ENCODE results near the gene SLC16A12.
"Not testable (repeated sequence)": the region's sequence is repeated elsewhere in the genome, so short reads cannot be mapped to it uniquely, and the experiment has no call there.

Gene SLC16A12

GRCh38 chr10:89403043-89403442, 132.4 kb downstream of the SLC16A12 start:
- H3K36me3 ChIP-seq (ENCODE audit: control insufficient read depth in 5 of 5, insufficient read depth in 5 of 5, low read length in 5 of 5): peaks cover 15 to 24% (median 20%) of the 10 kb centered on the region in 5 donors
- H3K9me3 ChIP-seq (ENCODE audit: control insufficient read depth in 5 of 5, low read length in 5 of 5): no peaks in the 10 kb centered on the region
- no peak overlapping the region for H3K27ac ChIP-seq (ENCODE audit: low read depth, low read length)
- peaks cover 0 to 5% (median 3%) of the 10 kb centered on the region in 5 donors for H3K4me1 ChIP-seq (ENCODE audit: control insufficient read depth in 5 of 5, insufficient read depth in 5 of 5, low read length in 5 of 5)
- H3K27me3 ChIP-seq (ENCODE audit: control insufficient read depth in 5 of 5, insufficient read depth in 4 of 5, low read length in 5 of 5): no peaks in the 10 kb centered on the region
- no peak overlapping the region for H3K4me3 ChIP-seq (ENCODE audit: low read depth in 1 of 5, low read length in 5 of 5)
- H3K9ac ChIP-seq (ENCODE audit: low read length in 5 of 5): no peak overlapping the region

GRCh38 chr10:89399956-89400355, 135.4 kb downstream of the SLC16A12 start:
- no peak overlapping the region for H3K27ac ChIP-seq (ENCODE audit: low read depth, low read length)

GRCh38 chr10:89398003-89398749, 137.2 kb downstream of the SLC16A12 start:
- Histone ChIP-seq H3K4me3 (ENCODE audit: low read depth in 1 of 5, low read length in 5 of 5) (no peak overlapping the region), H3K27me3 (ENCODE audit: control insufficient read depth in 5 of 5, insufficient read depth in 4 of 5, low read length in 5 of 5) (no peaks in the 10 kb centered on the region), H3K36me3 (ENCODE audit: control insufficient read depth in 5 of 5, insufficient read depth in 5 of 5, low read length in 5 of 5) (peaks cover 9 to 12% (median 11%) of the 10 kb centered on the region in 5 donors), H3K9me3 (ENCODE audit: control insufficient read depth in 5 of 5, low read length in 5 of 5) (no peaks in the 10 kb centered on the region), H3K27ac (ENCODE audit: low read depth, low read length) (no peak overlapping the region), H3K9ac (ENCODE audit: low read length in 5 of 5) (no peak overlapping the region), H3K4me1 (ENCODE audit: control insufficient read depth in 5 of 5, insufficient read depth in 5 of 5, low read length in 5 of 5) (peaks cover 0 to 26% (median 17%) of the 10 kb centered on the region in 5 donors)

More at GRCh38 chr10:89399956-89400355, 135.4 kb downstream of the SLC16A12 start:
- H3K36me3 ChIP-seq (ENCODE audit: control insufficient read depth in 5 of 5, insufficient read depth in 5 of 5, low read length in 5 of 5): peaks cover 14 to 24% (median 20%) of the 10 kb centered on the region in 5 donors
- H3K4me3 ChIP-seq (ENCODE audit: low read depth in 1 of 5, low read length in 5 of 5): no peak overlapping the region
- H3K4me1 ChIP-seq (ENCODE audit: control insufficient read depth in 5 of 5, insufficient read depth in 5 of 5, low read length in 5 of 5): peaks cover 0 to 10% (median 3%) of the 10 kb centered on the region in 5 donors
- no peaks in the 10 kb centered on the region for H3K27me3 ChIP-seq (ENCODE audit: control insufficient read depth in 5 of 5, insufficient read depth in 4 of 5, low read length in 5 of 5)
- H3K9ac ChIP-seq (ENCODE audit: low read length in 5 of 5): peak overlapping the region in 1 of 5 donors; percentile 33
- no peaks in the 10 kb centered on the region for H3K9me3 ChIP-seq (ENCODE audit: control insufficient read depth in 5 of 5, low read length in 5 of 5)

GRCh38 chr10:89395141-89395540, 140.3 kb downstream of the SLC16A12 start:
- Histone ChIP-seq H3K9me3 (ENCODE audit: control insufficient read depth in 5 of 5, low read length in 5 of 5) (no peaks in the 10 kb centered on the region), H3K4me3 (ENCODE audit: low read depth in 1 of 5, low read length in 5 of 5) (peak overlapping the region in 1 of 5 donors; percentile 11), H3K9ac (ENCODE audit: low read length in 5 of 5) (no peak overlapping the region), H3K36me3 (ENCODE audit: control insufficient read depth in 5 of 5, insufficient read depth in 5 of 5, low read length in 5 of 5) (no peaks in the 10 kb centered on the region), H3K27me3 (ENCODE audit: control insufficient read depth in 5 of 5, insufficient read depth in 4 of 5, low read length in 5 of 5) (no peaks in the 10 kb centered on the region), H3K4me1 (ENCODE audit: control insufficient read depth in 5 of 5, insufficient read depth in 5 of 5, low read length in 5 of 5) (peaks cover 0 to 46% (median 32%) of the 10 kb centered on the region in 5 donors), H3K27ac (ENCODE audit: low read depth, low read length) (no peak overlapping the region)

- Histone ChIP-seq H3K4me1 (ENCODE audit: control insufficient read depth in 5 of 5, insufficient read depth in 5 of 5, low read length in 5 of 5) (peaks cover 0 to 46% (median 32%) of the 10 kb centered on the region in 5 donors), H3K27ac (ENCODE audit: low read depth, low read length) (no peak overlapping the region), H3K9ac (ENCODE audit: low read length in 5 of 5) (peak overlapping the region in 1 of 5 donors; percentile 10)
These were observed 141.5 kb downstream of the SLC16A12 start for GRCh38 chr10:89393898-89394297.

GRCh38 chr10:89392974-89393373, 142.4 kb downstream of the SLC16A12 start:
- Histone ChIP-seq H3K4me1 (ENCODE audit: control insufficient read depth in 5 of 5, insufficient read depth in 5 of 5, low read length in 5 of 5) (peaks cover 0 to 42% (median 32%) of the 10 kb centered on the region in 5 donors), H3K9ac (ENCODE audit: low read length in 5 of 5) (peak overlapping the region; percentile 59 to 89 (median 67)), H3K36me3 (ENCODE audit: control insufficient read depth in 5 of 5, insufficient read depth in 5 of 5, low read length in 5 of 5) (no peaks in the 10 kb centered on the region), H3K4me3 (ENCODE audit: low read depth in 1 of 5, low read length in 5 of 5) (peak overlapping the region; percentile 75 to 95 (median 81)), H3K9me3 (ENCODE audit: control insufficient read depth in 5 of 5, low read length in 5 of 5) (no peaks in the 10 kb centered on the region), H3K27me3 (ENCODE audit: control insufficient read depth in 5 of 5, insufficient read depth in 4 of 5, low read length in 5 of 5) (no peaks in the 10 kb centered on the region), H3K27ac (ENCODE audit: low read depth, low read length) (peak overlapping the region; percentile 91)

More at GRCh38 chr10:89393898-89394297, 141.5 kb downstream of the SLC16A12 start:
- no peaks in the 10 kb centered on the region for H3K36me3 ChIP-seq (ENCODE audit: control insufficient read depth in 5 of 5, insufficient read depth in 5 of 5, low read length in 5 of 5)
- H3K9me3 ChIP-seq (ENCODE audit: control insufficient read depth in 5 of 5, low read length in 5 of 5): no peaks in the 10 kb centered on the region
- H3K4me3 ChIP-seq (ENCODE audit: low read depth in 1 of 5, low read length in 5 of 5): peak overlapping the region; percentile 44 to 95 (median 79)
- H3K27me3 ChIP-seq (ENCODE audit: control insufficient read depth in 5 of 5, insufficient read depth in 4 of 5, low read length in 5 of 5): no peaks in the 10 kb centered on the region

GRCh38 chr10:89391907-89392756, 143.3 kb downstream of the SLC16A12 start, which contains the start of gene IFIT1:
Gene IFIT1 (plus strand): TSS chr10:89392623. CDS start chr10:89392713, 90 bp downstream.
- H3K27ac ChIP-seq (ENCODE audit: low read depth, low read length): peak within 1 kb of the TSS; percentile 91
- peaks cover 0 to 40% (median 32%) of the 10 kb centered on the region in 5 donors for H3K4me1 ChIP-seq (ENCODE audit: control insufficient read depth in 5 of 5, insufficient read depth in 5 of 5, low read length in 5 of 5)
- no peaks in the 10 kb centered on the region for H3K27me3 ChIP-seq (ENCODE audit: control insufficient read depth in 5 of 5, insufficient read depth in 4 of 5, low read length in 5 of 5)
- peak within 1 kb of the TSS; percentile 75 to 95 (median 81) for H3K4me3 ChIP-seq (ENCODE audit: low read depth in 1 of 5, low read length in 5 of 5)
- H3K9me3 ChIP-seq (ENCODE audit: control insufficient read depth in 5 of 5, low read length in 5 of 5): no peaks in the 10 kb centered on the region
- H3K36me3 ChIP-seq (ENCODE audit: control insufficient read depth in 5 of 5, insufficient read depth in 5 of 5, low read length in 5 of 5): no peaks in the 10 kb centered on the region
- H3K9ac ChIP-seq (ENCODE audit: low read length in 5 of 5): peak within 1 kb of the TSS; percentile 60 to 89 (median 73)

- not testable (repeated sequence) for H3K36me3 ChIP-seq (ENCODE audit: control insufficient read depth in 5 of 5, insufficient read depth in 5 of 5, low read length in 5 of 5); H3K27ac ChIP-seq (ENCODE audit: low read depth, low read length); H3K4me3 ChIP-seq (ENCODE audit: low read depth in 1 of 5, low read length in 5 of 5); H3K27me3 ChIP-seq (ENCODE audit: control insufficient read depth in 5 of 5, insufficient read depth in 4 of 5, low read length in 5 of 5); H3K9ac ChIP-seq (ENCODE audit: low read length in 5 of 5); H3K9me3 ChIP-seq (ENCODE audit: control insufficient read depth in 5 of 5, low read length in 5 of 5)
- peaks cover 0 to 40% (median 32%) of the 10 kb centered on the region in 5 donors for H3K4me1 ChIP-seq (ENCODE audit: control insufficient read depth in 5 of 5, insufficient read depth in 5 of 5, low read length in 5 of 5)
These were observed 144.2 kb downstream of the SLC16A12 start for GRCh38 chr10:89391226-89391576.

- Histone ChIP-seq H3K9ac (ENCODE audit: low read length in 5 of 5) (no peak overlapping the region), H3K27ac (ENCODE audit: low read depth, low read length) (peak overlapping the region; percentile 3)
These were observed 144.7 kb downstream of the SLC16A12 start for GRCh38 chr10:89390476-89391225.

More at GRCh38 chr10:89390476-89391225, 144.7 kb downstream of the SLC16A12 start:
- Histone ChIP-seq H3K36me3 (ENCODE audit: control insufficient read depth in 5 of 5, insufficient read depth in 5 of 5, low read length in 5 of 5) (no peaks in the 10 kb centered on the region), H3K9me3 (ENCODE audit: control insufficient read depth in 5 of 5, low read length in 5 of 5) (no peaks in the 10 kb centered on the region), H3K4me1 (ENCODE audit: control insufficient read depth in 5 of 5, insufficient read depth in 5 of 5, low read length in 5 of 5) (peaks cover 0 to 40% (median 32%) of the 10 kb centered on the region in 5 donors), H3K27me3 (ENCODE audit: control insufficient read depth in 5 of 5, insufficient read depth in 4 of 5, low read length in 5 of 5) (no peaks in the 10 kb centered on the region), H3K4me3 (ENCODE audit: low read depth in 1 of 5, low read length in 5 of 5) (no peak overlapping the region)
